ENCODE data around the gene SIGLEC8. TPM values are rescaled to one million over a fixed set of nuclear protein-coding genes. Genes with fewer than 3 reads are reported as not detected.

Gene SIGLEC8
- total RNA-seq, 1 experiment from 2014 or later = not detected

GRCh38 chr19:51448411-51449016, 9.7 kb downstream of the SIGLEC8 start:
- ChIA-PET CTCF (interaction anchor here (0.7 kb wide), 1 partner anchor 208 kb away, joined by 3 read pairs; no protein-coding TSS in a partner anchor), POLR2A (no interaction called here)
- TF ChIP-seq CBFB (CRISPR knock-in tag; IDR thresholded peaks at IDR 0.05; ENCODE audit: low read depth) (no peak), HMGA2 (CRISPR knock-in tag; IDR thresholded peaks at IDR 0.05) (no peak), RELA (CRISPR knock-in tag; IDR thresholded peaks at IDR 0.05; ENCODE audit: borderline replicate concordance) (no peak), ATF1 (CRISPR knock-in tag; IDR thresholded peaks at IDR 0.05) (no peak), ZNF396 (CRISPR knock-in tag; IDR thresholded peaks at IDR 0.05; ENCODE audit: borderline replicate concordance) (no peak), ZMAT4 (CRISPR knock-in tag; IDR thresholded peaks at IDR 0.05) (no peak), ZNF423 (CRISPR knock-in tag; IDR thresholded peaks at IDR 0.05) (no peak), ZNF532 (CRISPR knock-in tag; IDR thresholded peaks at IDR 0.05; ENCODE audit: borderline replicate concordance) (no peak), FOXJ3 (CRISPR knock-in tag; IDR thresholded peaks at IDR 0.05; ENCODE audit: borderline replicate concordance) (no peak), JAZF1 (CRISPR knock-in tag; IDR thresholded peaks at IDR 0.05) (no peak), RORB (CRISPR knock-in tag; IDR thresholded peaks at IDR 0.05) (no peak)
- Mint-ChIP-seq H3K4me3 (no peak overlapping the region), H3K4me1 (no peaks in the 10 kb centered on the region), H3K27ac (no peak overlapping the region; the same call in 1 of the 2 replicates), H3K27me3 (ENCODE audit: low read depth) (peaks cover 67% of the 10 kb centered on the region), H3K9me3 (peaks cover 42% of the 10 kb centered on the region), H3K36me3 (peaks cover 5% of the 10 kb centered on the region; the same call in 1 of the 2 replicates)
- ATAC-seq (no peak), DNase-seq (ENCODE audit: low spot score) (no peak)

GRCh38 chr19:51448011-51448410, 10.2 kb downstream of the SIGLEC8 start:
- H3K9me3 Mint-ChIP-seq = peaks cover 42% of the 10 kb centered on the region
- CTCF ChIA-PET = interaction anchor here (1.2 to 1.3 kb wide), 2 partner anchors 9 to 26 kb away, joined by 3 read pairs; no protein-coding TSS in a partner anchor

More at GRCh38 chr19:51448011-51448410, 10.2 kb downstream of the SIGLEC8 start:
- H3K4me3 Mint-ChIP-seq = no peak overlapping the region
- peaks cover 68% of the 10 kb centered on the region for H3K27me3 Mint-ChIP-seq (ENCODE audit: low read depth)
- no peaks in the 10 kb centered on the region for H3K4me1 Mint-ChIP-seq
- TF ChIP-seq CREM (CRISPR knock-in tag; IDR thresholded peaks at IDR 0.05) (no peak), HMGXB4 (CRISPR knock-in tag; IDR thresholded peaks at IDR 0.05) (no peak), ZNF317 (CRISPR knock-in tag; IDR thresholded peaks at IDR 0.05; ENCODE audit: borderline replicate concordance, low read depth) (no peak), USF2 (CRISPR knock-in tag; IDR thresholded peaks at IDR 0.05) (no peak), ZNF671 (CRISPR knock-in tag; IDR thresholded peaks at IDR 0.05) (no peak), CBFB (CRISPR knock-in tag; IDR thresholded peaks at IDR 0.05; ENCODE audit: low read depth) (no peak), FOXJ3 (CRISPR knock-in tag; IDR thresholded peaks at IDR 0.05; ENCODE audit: borderline replicate concordance) (no peak), ATF3 (CRISPR knock-in tag; conservative IDR thresholded peaks at IDR 0.05) (no peak)
- DNase-seq (ENCODE audit: low spot score) (no peak), ATAC-seq (no peak)
- H3K36me3 Mint-ChIP-seq = peaks cover 5% of the 10 kb centered on the region; the same call in 1 of the 2 replicates
- POLR2A ChIA-PET = no interaction called here
- no peak overlapping the region; the same call in 1 of the 2 replicates for H3K27ac Mint-ChIP-seq

Data from WTC11 (cell line).